Measurements from ENCODE around the gene UNG. TPM values are rescaled to one million over a fixed set of nuclear protein-coding genes. Genes with fewer than 3 reads are reported as not detected.

Gene UNG
- total and polyA plus RNA-seq, 9 of the 15 experiments (the other 6 are each of a cell fraction or from before 2014, with no cell fraction given): 8.4 to 59.8 (median 41.0) TPM

DNA sequence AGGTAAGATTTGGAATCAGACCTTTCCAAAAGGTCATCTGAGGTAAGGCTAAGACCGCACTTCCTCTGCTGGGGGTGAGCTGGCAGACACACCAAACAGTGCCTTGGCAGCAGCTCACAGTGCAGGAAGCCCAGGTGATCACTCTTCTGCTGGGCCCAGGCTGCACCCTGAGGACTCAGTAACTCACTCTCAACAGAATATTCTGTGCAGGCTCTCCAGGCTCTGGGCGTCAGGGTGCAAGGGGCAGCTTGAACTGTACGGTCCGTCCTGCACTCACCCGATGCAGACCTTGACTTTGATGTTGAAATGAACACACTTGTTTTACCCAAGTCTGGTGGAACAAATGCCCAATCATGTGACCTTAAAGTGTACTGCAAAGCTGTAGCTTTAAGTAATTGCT, 10.1 kb upstream of the UNG start:
- ATAC-seq (no peak), FAIRE-seq (no peak), DNase-seq (ENCODE audit: extremely low read depth in 1 of 4, low spot score in 3 of 4) (no peak)
- H3K27me3 ChIP-seq (ENCODE audit: control insufficient read depth in 2 of 2, insufficient read depth in 2 of 2, low read length in 2 of 2): no peaks in the 10 kb centered on the region
- in situ Hi-C loops (cut with MboI) (no loop called here), intact Hi-C loops (cut with micrococcal nuclease) (no loop called here)
- H3K9me3 ChIP-seq (replicated peaks; ENCODE audit: control insufficient read depth, insufficient read depth, low read depth, low read length): no peaks in the 10 kb centered on the region; the same call in 1 of the 2 replicates
- peaks cover 3% of the 10 kb centered on the region for H3K9me1 ChIP-seq (ENCODE audit: control insufficient read depth, insufficient read depth, low read length)
- H3K4me3 ChIP-seq: no peak overlapping the region
- ChIA-PET CTCF (ENCODE audit: low intra/inter-chr PET ratio) (no interaction called here), POLR2A (interaction anchor here (0.8 to 2.6 kb wide), 2 partner anchors 10 to 454 kb away, joined by 3 to 9 read pairs; partner anchors contain the start of gene UNG)
- H3K27ac ChIP-seq (ENCODE audit: extremely low read depth, low read depth, low read length): no peak overlapping the region
- WGBS (ENCODE audit: insufficient coverage, low coverage, missing lambda C conversion rate): 82% methylated on average over 5 of the region's 5 CpGs
- H2AFZ ChIP-seq (ENCODE audit: low read depth, low read length): no peak overlapping the region
- TF ChIP-seq BRD9 (IDR thresholded peaks at IDR 0.05; ENCODE audit: low read depth, partially characterized antibody) (no peak), KDM5B (IDR thresholded peaks at IDR 0.05; ENCODE audit: insufficient replicate concordance, low read depth, low read length) (no peak), MEF2D (tag; conservative IDR thresholded peaks at IDR 0.05; ENCODE audit: low read depth) (no peak), TAL1 (IDR thresholded peaks at IDR 0.05) (no peak), SRSF3 (IDR thresholded peaks at IDR 0.05; ENCODE audit: insufficient read depth, low read length) (no peak), CBX2 (IDR thresholded peaks at IDR 0.05; ENCODE audit: insufficient read depth, low read length, poor library complexity, severe bottlenecking) (no peak), FOXK1 (CRISPR knock-in tag; IDR thresholded peaks at IDR 0.05; ENCODE audit: borderline replicate concordance) (no peak), ZBTB17 (CRISPR knock-in tag; IDR thresholded peaks at IDR 0.05) (no peak), NFXL1 (CRISPR knock-in tag; IDR thresholded peaks at IDR 0.05) (no peak), COPS2 (conservative IDR thresholded peaks at IDR 0.05) (no peak), ESRRB (CRISPR knock-in tag; IDR thresholded peaks at IDR 0.05; ENCODE audit: borderline replicate concordance) (no peak), ZNF347 (CRISPR knock-in tag; IDR thresholded peaks at IDR 0.05; ENCODE audit: low read depth) (no peak), FOXJ2 (tag; IDR thresholded peaks at IDR 0.05) (no peak)
- H3K4me2 ChIP-seq (ENCODE audit: insufficient read depth, low read length): no peak overlapping the region
- no peak overlapping the region for H3K9ac ChIP-seq (ENCODE audit: insufficient read depth in 1 of 2, low read depth in 2 of 2, low read length in 2 of 2)
- peaks cover 19% of the 10 kb centered on the region for H3K79me2 ChIP-seq (ENCODE audit: control insufficient read depth, insufficient read depth, low read length)
- peaks cover 6 to 9% of the 10 kb centered on the region in 2 experiments; a peak in 4 of 5 replicates for H3K4me1 ChIP-seq (replicated peaks in 1 of 2; ENCODE audit: control insufficient read depth in 2 of 2, insufficient read depth in 2 of 2, low read length in 2 of 2)
- peaks cover 71% of the 10 kb centered on the region for H3K36me3 ChIP-seq (ENCODE audit: control insufficient read depth, insufficient read depth, low read length)
- no peaks in the 10 kb centered on the region for H4K20me1 ChIP-seq (replicated peaks; ENCODE audit: control insufficient read depth, insufficient read depth, low read length)
- BruUV-seq (replicated peaks): no TSS peak

Measured in K562 (cell line).